BLaER1 treated with 17β-estradiol and CSF1 and Interleukin-3, amounts not matched to agents 10 nM and 100 nM (cell line): ENCODE results near the gene NHERF1.

Source experiments
- H3K27ac ChIP-seq, 11 experiments: shearing (Covaris generic); formaldehyde crosslinking; 2 replicates each; pipeline ENCODE4 v1.8.1; 2022
- H3K27me3 ChIP-seq, 11 experiments: shearing (Covaris generic); formaldehyde crosslinking; 2 replicates each; pipeline ENCODE4 v1.8.1; 2022
- H3K36me3 ChIP-seq, 11 experiments: shearing (Covaris generic); formaldehyde crosslinking; 2 replicates each; pipeline ENCODE4 v1.8.1; 2022
- H3K4me1 ChIP-seq, 10 experiments: shearing (Covaris generic); formaldehyde crosslinking; 2 replicates each; pipeline ENCODE4 v1.8.1; 2022
- H3K4me2 ChIP-seq, 11 experiments: shearing (Covaris generic); formaldehyde crosslinking; 2 replicates each; pipeline ENCODE4 v1.8.1; 2022
- H3K4me3 ChIP-seq, 10 experiments: shearing (Covaris generic); formaldehyde crosslinking; 2 replicates each; pipeline ENCODE4 v1.8.1; 2022
- H3K9ac ChIP-seq, 11 experiments: shearing (Covaris generic); formaldehyde crosslinking; 2 replicates each; pipeline ENCODE4 v1.8.1; 2022
- H3K9me3 ChIP-seq, 11 experiments: shearing (Covaris generic); formaldehyde crosslinking; replicated peaks in 1 of 11; 2 replicates each; pipeline ENCODE4 v1.8.1; 2022
- H4K20me1 ChIP-seq, 11 experiments: shearing (Covaris generic); formaldehyde crosslinking; 2 replicates each; pipeline ENCODE4 v1.8.1; 2022
- Cebpa-rat ChIP-seq, 11 experiments: shearing (Covaris generic); IDR thresholded peaks; 2 replicates each; pipeline ENCODE4 v1.8.1; 2022

NHERF1 gene

DNA sequence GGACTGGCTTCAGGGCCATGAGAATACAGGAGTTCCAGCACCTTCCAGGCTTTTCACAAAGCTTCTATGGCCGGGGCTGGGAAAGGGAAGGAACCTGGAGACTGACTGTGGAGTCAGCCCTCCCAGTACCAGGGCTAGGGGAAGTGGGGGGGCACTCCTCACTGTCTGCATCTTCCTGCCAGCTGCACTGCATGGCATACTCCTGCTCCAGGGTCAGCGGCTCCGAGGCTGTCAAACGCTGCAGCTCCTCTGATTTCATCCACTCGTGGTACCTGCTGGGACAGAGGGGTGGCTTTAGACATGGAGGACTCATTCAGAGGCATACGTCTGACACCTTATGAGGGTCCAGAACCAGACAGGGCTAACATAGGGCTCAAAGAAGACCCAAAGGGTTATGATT lies 25.0 kb downstream of the NHERF1 start:
- Histone ChIP-seq H3K9me3 (no peaks in the 10 kb centered on the region), H3K4me2 (peak overlapping the region in 4 of 11 experiments; percentile 88 to 99 (median 97); a peak in 6 of 22 replicates), H3K36me3 (peaks cover 52 to 76% (median 59%) of the 10 kb centered on the region in 11 experiments), H4K20me1 (peaks cover 46 to 67% (median 59%) of the 10 kb centered on the region in 11 experiments; a peak in 20 of 22 replicates), H3K27ac (peak overlapping the region in 6 of 11 experiments; percentile 1 to 31 (median 24); a peak in 5 of 22 replicates), H3K9ac (peak overlapping the region in 7 of 11 experiments; percentile 2 to 85 (median 39); a peak in 9 of 22 replicates), H3K4me3 (no peak overlapping the region), H3K4me1 (peaks cover 29 to 50% (median 37%) of the 10 kb centered on the region in 10 experiments), H3K27me3 (no peaks in the 10 kb centered on the region)
- TF ChIP-seq Cebpa-rat (IDR thresholded peaks at IDR 0.05) = no peak

DNA sequence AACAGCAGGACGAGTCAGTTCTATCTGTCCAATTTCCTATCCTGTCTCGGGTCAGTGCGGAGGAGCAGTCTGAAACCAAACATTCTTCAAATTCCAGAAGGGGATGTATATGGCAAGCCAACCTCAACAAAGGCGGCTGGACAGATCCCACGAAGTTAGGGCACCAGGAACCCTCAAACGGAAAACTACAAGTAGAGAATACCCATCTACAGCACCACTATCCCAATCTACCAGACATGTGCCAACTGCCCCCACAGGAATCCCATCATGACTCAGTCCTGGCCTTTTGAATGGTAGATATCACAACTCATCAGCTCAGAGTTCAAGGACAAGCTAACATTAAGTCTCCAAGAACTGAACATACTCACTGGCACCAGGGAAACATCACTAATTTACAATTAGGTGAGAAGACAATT lies 25.5 kb downstream of the NHERF1 start:
- Histone ChIP-seq H3K36me3 (peaks cover 47 to 71% (median 54%) of the 10 kb centered on the region in 11 experiments), H4K20me1 (peaks cover 45 to 62% (median 54%) of the 10 kb centered on the region in 11 experiments; a peak in 20 of 22 replicates), H3K4me3 (no peak overlapping the region; a peak in 1 of 20 replicates), H3K9ac (peak overlapping the region in 8 of 11 experiments; percentile 5 to 85 (median 32); a peak in 6 of 22 replicates), H3K27me3 (no peaks in the 10 kb centered on the region), H3K4me2 (peak overlapping the region in 5 of 11 experiments; percentile 88 to 99 (median 97); a peak in 8 of 22 replicates), H3K4me1 (peaks cover 33 to 55% (median 41%) of the 10 kb centered on the region in 10 experiments), H3K27ac (peak overlapping the region in 6 of 11 experiments; percentile 0 to 31 (median 24); a peak in 6 of 22 replicates), H3K9me3 (no peaks in the 10 kb centered on the region)
- TF ChIP-seq Cebpa-rat (IDR thresholded peaks at IDR 0.05) = no peak

DNA sequence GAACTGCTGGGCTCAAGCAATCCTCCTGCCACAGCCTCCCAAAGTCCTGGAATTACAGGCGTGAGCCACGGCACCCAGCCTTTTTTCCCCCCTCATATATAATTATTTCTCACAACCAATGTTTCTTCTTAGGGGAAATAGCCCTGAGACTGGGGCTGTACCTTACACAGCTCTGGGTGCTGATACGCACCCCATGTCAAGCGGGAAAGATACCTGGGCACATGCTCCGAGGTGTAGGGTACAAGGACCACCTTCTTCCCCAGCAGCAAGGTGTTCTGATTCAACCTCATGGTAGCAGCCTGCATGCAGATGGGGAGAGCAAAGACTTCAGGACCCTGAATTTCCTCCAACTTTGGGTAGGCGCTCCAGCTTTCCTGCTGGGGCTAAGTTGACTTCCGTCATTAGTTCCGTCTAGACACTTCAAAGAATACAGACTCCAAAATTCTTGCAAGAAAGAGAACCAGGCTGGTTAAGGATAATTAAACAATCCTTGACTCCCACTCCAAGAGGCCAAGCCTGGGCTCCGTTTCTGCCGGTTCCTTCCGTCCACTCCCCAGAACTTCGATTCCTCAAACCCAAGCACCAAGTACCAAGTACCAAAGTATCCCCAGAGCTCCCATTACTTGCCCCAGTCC lies 27.1 kb downstream of the NHERF1 start:
- TF ChIP-seq Cebpa-rat (IDR thresholded peaks at IDR 0.05) = no peak
- Histone ChIP-seq H3K36me3 (peaks cover 31 to 55% (median 38%) of the 10 kb centered on the region in 11 experiments), H3K4me3 (peak overlapping the region; percentile 71 to 93 (median 80)), H3K9me3 (no peaks in the 10 kb centered on the region), H3K9ac (peak overlapping the region; percentile 84 to 94 (median 88)), H3K27me3 (no peaks in the 10 kb centered on the region), H3K4me2 (peak overlapping the region; percentile 88 to 99 (median 97)), H4K20me1 (peaks cover 28 to 49% (median 38%) of the 10 kb centered on the region in 11 experiments; a peak in 20 of 22 replicates), H3K27ac (peak overlapping the region; percentile 48 to 99 (median 94); a peak in 21 of 22 replicates), H3K4me1 (peaks cover 47 to 69% (median 55%) of the 10 kb centered on the region in 10 experiments)

DNA sequence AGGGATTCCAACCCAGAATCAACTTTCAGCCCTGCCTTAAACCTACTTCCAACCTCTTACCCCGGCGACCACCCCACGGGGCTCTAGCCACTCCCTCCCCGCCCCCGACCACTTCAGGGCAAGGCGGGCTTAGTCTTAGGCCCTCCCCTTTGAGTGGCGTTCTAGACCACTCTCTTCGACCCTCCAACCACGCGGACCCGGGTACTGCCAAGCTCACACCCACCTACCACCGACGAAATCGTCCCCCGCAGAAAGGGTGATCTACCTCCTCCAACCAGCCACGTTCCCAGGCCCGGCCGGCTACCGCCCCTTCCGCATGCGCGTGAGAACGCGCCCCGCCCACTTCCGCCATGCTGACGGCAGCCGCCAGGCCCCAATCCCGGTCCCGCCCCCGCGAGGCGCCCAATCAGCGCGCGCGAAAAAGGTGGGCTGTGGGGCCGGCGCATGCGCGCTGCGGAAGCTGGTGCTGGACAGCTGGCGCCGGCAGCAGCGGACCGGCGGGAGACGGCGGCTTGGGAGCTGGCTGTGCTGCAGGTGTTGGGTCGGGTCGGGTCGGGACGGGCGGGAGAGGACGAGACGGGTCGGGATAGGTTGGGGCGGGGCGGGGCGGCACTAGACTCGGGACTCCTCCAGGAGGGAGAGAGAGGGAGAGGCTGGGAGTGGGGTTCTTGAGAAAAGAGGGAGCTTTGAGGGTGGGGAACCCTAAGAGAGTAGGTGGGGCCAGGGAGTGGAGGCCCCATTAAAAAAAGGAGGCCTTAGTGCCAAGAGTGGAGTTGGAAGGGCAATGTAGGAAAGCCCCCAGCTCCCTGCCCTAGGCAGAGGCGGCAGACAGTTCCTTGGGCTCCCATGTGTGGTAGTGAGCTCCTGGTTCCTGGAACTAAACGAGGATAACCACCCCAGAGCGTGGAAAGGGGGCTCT lies 27.9 kb downstream of the NHERF1 start, which contains the start of gene NAT9:
Gene NAT9 (minus strand): TSS at position 302 of the 919 bp plus-strand sequence. CDS start 647 bp downstream, outside the sequence.
- TF ChIP-seq Cebpa-rat (IDR thresholded peaks at IDR 0.05) = no peak
- H3K9me3 ChIP-seq = no peaks in the 10 kb centered on the region
- peaks cover 54 to 73% (median 61%) of the 10 kb centered on the region in 10 experiments for H3K4me1 ChIP-seq
- H3K36me3 ChIP-seq = peaks cover 24 to 51% (median 32%) of the 10 kb centered on the region in 11 experiments
- H3K27me3 ChIP-seq = no peaks in the 10 kb centered on the region
- H3K4me2 ChIP-seq = peak within 1 kb of the TSS; percentile 91 to 99 (median 98)
- H3K9ac ChIP-seq = peak within 1 kb of the TSS; percentile 84 to 94 (median 88)
- peaks cover 20 to 46% (median 30%) of the 10 kb centered on the region in 11 experiments; a peak in 19 of 22 replicates for H4K20me1 ChIP-seq
- peak within 1 kb of the TSS; percentile 71 to 93 (median 80) for H3K4me3 ChIP-seq
- H3K27ac ChIP-seq = peak within 1 kb of the TSS; percentile 57 to 99 (median 96); a peak in 21 of 22 replicates

GRCh38 chr17:74776990-74777389 lies 28.6 kb downstream of the NHERF1 start:
- Histone ChIP-seq H3K27ac (peak overlapping the region; percentile 57 to 99 (median 96); a peak in 21 of 22 replicates), H3K27me3 (no peaks in the 10 kb centered on the region; a peak in 1 of 22 replicates), H3K9me3 (no peaks in the 10 kb centered on the region), H3K4me2 (peak overlapping the region; percentile 86 to 99 (median 98)), H3K4me1 (peaks cover 59 to 80% (median 68%) of the 10 kb centered on the region in 10 experiments), H3K9ac (peak overlapping the region; percentile 84 to 94 (median 88)), H4K20me1 (peaks cover 13 to 43% (median 24%) of the 10 kb centered on the region in 11 experiments; a peak in 17 of 22 replicates), H3K4me3 (peak overlapping the region; percentile 71 to 93 (median 80)), H3K36me3 (peaks cover 19 to 51% (median 32%) of the 10 kb centered on the region in 11 experiments)
- TF ChIP-seq Cebpa-rat (IDR thresholded peaks at IDR 0.05) = no peak

GRCh38 chr17:74777901-74778515 lies 29.6 kb downstream of the NHERF1 start:
- Histone ChIP-seq H3K9ac (peak overlapping the region; percentile 53 to 94 (median 88); a peak in 21 of 22 replicates), H3K4me3 (peak overlapping the region in 9 of 10 experiments; percentile 2 to 93 (median 80); a peak in 15 of 20 replicates), H3K36me3 (peaks cover 13 to 51% (median 32%) of the 10 kb centered on the region in 11 experiments), H3K4me2 (peak overlapping the region; percentile 86 to 99 (median 98)), H3K27me3 (no peaks in the 10 kb centered on the region; a peak in 1 of 22 replicates), H3K4me1 (peaks cover 59 to 87% (median 78%) of the 10 kb centered on the region in 10 experiments), H4K20me1 (peaks cover 4 to 34% (median 13%) of the 10 kb centered on the region in 11 experiments; a peak in 17 of 22 replicates), H3K9me3 (no peaks in the 10 kb centered on the region), H3K27ac (peak overlapping the region; percentile 92 to 99 (median 96); a peak in 21 of 22 replicates)
- TF ChIP-seq Cebpa-rat (IDR thresholded peaks at IDR 0.05) = peak in 2 of 11 experiments; percentile 28 to 60; a peak in 1 of 22 replicates

DNA sequence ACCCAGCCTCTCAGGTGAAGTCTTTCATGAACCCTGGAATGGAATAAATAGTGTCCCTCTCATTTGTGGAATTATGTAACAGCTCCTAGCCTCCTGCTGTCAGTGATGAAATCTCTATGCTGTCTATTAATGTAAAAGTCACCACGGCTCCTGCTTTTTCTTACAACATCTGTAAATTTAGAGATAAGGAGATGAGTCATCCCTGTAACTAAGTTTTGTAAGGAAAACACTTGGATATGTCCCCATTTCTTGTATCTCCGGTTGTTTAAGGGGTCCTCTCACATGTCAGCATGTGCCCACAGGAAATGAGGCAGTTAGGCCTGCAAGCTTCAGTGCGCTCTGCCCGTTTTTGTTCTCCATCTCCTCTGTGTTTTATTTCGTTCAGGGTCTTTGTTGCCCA lies 30.5 kb downstream of the NHERF1 start:
- no peaks in the 10 kb centered on the region; a peak in 1 of 22 replicates for H3K27me3 ChIP-seq
- H3K9me3 ChIP-seq = no peaks in the 10 kb centered on the region
- H3K4me2 ChIP-seq = peak overlapping the region; percentile 86 to 99 (median 98)
- peaks cover 67 to 87% (median 85%) of the 10 kb centered on the region in 10 experiments for H3K4me1 ChIP-seq
- peak overlapping the region; percentile 84 to 94 (median 88) for H3K9ac ChIP-seq
- peaks cover under 1 to 34% (median 5%) of the 10 kb centered on the region in 11 experiments; a peak in 15 of 22 replicates for H4K20me1 ChIP-seq
- H3K36me3 ChIP-seq = peaks cover 5 to 51% (median 28%) of the 10 kb centered on the region in 11 experiments; a peak in 20 of 22 replicates
- H3K4me3 ChIP-seq = peak overlapping the region in 7 of 10 experiments; percentile 15 to 93 (median 85); a peak in 15 of 20 replicates
- peak overlapping the region; percentile 92 to 99 (median 96) for H3K27ac ChIP-seq
- peak in 9 of 11 experiments; percentile 32 to 90 (median 62); a peak in 14 of 22 replicates for TF ChIP-seq Cebpa-rat (IDR thresholded peaks at IDR 0.05)
